ENCODE measurements around the gene FANK1.

DNA sequence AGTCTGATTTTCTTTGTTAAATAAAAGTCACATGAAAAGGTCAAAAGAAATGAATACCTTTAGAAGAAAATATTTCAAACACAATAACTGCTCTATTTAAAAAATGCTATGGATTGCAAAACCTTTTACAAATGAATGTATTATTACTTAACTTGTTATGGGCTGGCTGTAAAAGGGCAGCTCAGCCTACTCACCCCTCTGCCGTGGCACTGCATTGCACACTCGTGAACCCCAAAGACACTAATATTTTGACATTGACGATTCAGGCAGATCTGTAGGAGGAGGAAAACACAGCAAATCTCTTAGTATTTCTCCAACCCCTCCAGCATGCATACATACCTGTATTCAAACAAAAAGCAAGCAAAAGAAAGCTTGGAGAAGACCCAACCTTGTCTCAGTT is 149.5 kb downstream of the FANK1 start:
- TF ChIP-seq CTCF (IDR thresholded peaks at IDR 0.05) (no peak), POLR2A (IDR thresholded peaks at IDR 0.05) (no peak)
